Fibroblast of skin of back (primary cell): ENCODE measurements around the gene C19orf81. TPM values are rescaled to one million over a fixed set of nuclear protein-coding genes. Genes with fewer than 3 reads are reported as not detected.
A peak's percentile ranks its signal among the peaks of the same experiment; 100 is the strongest.
"Not testable (repeated sequence)": the region's sequence is repeated elsewhere in the genome, so short reads cannot be mapped to it uniquely, and the experiment has no call there.

Experiments used
- DNase-seq: peaks from one replicate; pipeline ENCODE4 v3.0.0-alpha.2; 2013
- polyA plus RNA-seq, 2 experiments: library from polyadenylated mRNA; unstranded; fragments of 120-200 nt; gene quantifications; one replicate each; pipeline ENCODE4 v1.2.1, GENCODE V29; 2013; ENCODE audit not compliant: insufficient read length in 2 of 2

C19orf81 gene
- polyA plus RNA-seq (2013, experiment 1 of 2; ENCODE audit: insufficient read length): 0.43 TPM
- 0.55 TPM for polyA plus RNA-seq (2013, experiment 2 of 2; ENCODE audit: insufficient read length)

GRCh38 chr19:50649433-50650391, at the start of gene C19orf81:
Gene C19orf81 (plus strand): TSS chr19:50649445. CDS start chr19:50649445, 0 bp downstream.
- DNase-seq: peak; percentile 11

DNA sequence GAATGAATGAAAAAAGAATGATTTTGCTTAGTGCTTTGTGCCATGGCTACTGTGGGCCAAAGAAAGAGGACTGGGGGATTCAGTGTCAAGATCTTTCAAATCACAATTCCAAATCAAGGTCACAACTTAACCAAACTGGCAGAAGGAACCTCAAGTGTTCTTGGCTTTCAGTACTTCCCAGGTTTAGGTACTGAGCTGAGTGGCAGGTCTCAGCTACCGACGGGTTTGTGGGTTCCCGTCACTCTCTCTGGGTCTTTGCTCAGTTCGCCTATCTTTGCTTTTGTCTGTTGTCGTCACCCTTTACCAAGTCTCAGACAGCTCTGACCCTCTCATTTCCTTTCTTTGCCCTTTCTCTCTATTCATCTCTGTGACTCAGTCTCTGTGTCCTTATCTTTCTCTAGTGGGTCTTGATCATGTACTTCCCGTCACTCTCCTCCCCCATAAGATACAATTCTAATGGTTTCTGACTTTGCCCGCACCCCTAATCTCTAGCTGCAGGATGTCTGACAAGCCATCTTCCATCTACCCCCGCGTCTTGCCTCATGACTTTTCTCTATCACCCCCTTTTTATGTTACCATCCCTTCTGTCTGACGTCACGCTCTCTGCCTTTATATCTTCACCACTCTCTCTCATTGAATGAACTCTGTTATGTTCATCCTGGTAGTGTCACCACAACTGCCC, 47.7 kb upstream of the C19orf81 start:
- no peak for DNase-seq

GRCh38 chr19:50602089-50602422, 47.2 kb upstream of the C19orf81 start:
- DNase-seq: no peak

DNA sequence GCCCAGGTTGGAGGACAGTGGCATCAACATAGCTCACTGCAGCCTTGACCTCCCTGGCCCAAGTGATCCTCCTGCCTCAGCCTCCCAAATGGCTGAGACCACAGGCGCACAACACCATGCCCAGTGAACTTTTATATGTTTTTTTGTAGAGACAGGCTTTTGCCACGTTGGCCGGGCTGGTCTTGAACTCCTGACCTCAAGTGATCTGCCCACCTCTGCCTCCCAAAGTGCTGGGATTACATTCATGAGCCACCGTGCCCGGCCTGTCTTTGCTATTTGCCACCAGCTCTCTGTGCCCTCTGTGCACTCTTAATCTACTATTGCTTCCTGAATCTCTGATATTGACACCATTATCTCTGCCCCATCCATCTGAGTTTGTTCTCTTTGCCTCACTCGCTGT, 46.7 kb upstream of the C19orf81 start:
- DNase-seq: no peak

GRCh38 chr19:50602935-50603334, 46.3 kb upstream of the C19orf81 start:
- DNase-seq: no peak

DNA sequence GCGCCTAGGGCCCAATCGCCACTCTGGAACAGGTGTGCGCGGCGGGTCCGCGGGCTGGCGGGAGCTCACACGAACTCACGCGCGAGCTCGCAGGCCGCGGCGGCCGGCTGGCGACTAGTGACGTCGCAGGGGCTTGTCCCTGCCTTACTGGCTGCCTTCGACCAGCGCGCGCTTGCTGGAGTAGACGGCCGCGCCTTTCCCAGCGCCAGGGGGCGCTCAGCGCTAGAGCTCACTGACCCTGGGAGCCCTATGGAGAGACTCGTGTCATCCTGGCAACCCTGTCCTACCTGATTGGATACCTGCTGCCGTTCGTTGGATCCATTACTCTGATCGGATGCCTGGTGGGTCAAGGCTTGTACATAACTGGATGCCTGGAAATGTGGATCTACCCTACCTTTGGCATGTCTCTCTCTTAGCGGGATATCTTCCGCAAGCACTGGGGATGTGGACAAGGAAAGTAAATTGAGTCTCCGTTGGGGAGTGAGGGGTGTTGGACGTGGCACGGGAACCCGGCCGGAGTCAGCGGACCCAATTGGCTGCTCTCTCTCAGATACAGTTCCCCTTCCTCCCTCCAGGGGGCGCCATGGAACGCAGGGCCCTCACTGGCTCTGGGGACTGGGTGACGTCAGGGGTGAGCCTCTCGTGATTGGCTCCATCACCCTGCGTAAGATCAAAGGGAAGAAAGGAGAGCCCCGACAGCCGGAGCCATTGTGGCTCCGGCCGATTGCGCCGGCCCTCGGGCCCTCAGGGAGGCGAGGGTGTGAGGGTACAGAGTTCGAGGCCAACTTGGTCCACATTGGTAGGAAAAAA, 44.8 kb upstream of the C19orf81 start:
- DNase-seq: not testable (repeated sequence)

DNA sequence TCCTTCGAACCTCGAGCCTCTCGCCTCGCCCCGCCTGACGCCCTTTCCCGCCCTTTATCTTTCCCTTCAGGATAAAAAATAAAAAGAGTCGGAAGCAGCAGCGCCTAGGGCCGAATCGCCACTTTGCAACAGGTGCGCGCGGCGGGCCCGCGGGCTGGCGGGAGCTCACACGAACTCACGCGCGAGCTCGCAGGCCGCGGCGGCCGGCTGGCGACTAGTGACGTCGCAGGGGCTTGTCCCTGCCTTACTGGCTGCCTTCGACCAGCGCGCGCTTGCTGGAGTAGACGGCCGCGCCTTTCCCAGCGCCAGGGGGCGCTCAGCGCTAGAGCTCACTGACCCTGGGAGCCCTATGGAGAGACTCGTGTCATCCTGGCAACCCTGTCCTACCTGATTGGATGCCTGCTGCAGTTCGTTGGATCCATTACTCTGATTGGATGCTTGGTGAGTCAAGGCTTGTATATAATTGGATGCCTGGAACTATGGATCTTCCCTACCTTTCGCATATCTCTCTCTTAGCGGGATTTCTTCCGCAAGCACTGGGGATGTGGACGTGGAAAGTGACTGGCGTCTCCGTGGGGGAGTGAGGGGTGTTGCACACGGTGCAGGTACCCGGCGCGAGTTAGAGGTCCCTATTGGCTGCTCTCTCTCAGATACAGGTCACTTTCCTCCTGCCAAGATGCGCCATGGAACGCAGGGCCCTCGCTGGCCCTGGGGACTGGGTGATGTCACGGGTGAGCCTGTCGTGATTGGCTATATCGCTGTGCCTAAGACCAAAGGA, 43.0 kb upstream of the C19orf81 start:
- DNase-seq: not testable (repeated sequence)

DNA sequence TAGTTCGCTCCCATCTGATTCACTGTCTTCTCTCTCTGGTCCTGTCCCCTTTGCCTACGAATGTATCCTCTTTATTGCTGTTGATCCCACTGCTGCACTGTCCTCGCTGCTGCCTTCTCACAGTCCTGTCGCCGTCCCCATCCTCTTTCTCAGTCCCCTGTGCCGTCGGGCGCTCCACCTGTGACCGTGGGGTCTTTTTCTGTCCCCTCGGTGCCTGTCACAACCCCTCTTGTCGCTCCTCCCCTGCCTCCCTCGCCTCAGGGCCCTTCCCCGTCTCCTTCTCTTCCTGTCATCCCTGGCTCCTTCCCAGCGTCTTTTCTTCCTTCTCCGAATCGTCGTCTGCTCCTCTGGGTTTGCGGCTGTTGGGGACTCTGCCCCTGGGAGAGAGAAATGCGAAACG, 41.9 kb upstream of the C19orf81 start:
- no peak for DNase-seq

GRCh38 chr19:50607874-50608785, 41.1 kb upstream of the C19orf81 start:
- peak; percentile 69 for DNase-seq

DNA sequence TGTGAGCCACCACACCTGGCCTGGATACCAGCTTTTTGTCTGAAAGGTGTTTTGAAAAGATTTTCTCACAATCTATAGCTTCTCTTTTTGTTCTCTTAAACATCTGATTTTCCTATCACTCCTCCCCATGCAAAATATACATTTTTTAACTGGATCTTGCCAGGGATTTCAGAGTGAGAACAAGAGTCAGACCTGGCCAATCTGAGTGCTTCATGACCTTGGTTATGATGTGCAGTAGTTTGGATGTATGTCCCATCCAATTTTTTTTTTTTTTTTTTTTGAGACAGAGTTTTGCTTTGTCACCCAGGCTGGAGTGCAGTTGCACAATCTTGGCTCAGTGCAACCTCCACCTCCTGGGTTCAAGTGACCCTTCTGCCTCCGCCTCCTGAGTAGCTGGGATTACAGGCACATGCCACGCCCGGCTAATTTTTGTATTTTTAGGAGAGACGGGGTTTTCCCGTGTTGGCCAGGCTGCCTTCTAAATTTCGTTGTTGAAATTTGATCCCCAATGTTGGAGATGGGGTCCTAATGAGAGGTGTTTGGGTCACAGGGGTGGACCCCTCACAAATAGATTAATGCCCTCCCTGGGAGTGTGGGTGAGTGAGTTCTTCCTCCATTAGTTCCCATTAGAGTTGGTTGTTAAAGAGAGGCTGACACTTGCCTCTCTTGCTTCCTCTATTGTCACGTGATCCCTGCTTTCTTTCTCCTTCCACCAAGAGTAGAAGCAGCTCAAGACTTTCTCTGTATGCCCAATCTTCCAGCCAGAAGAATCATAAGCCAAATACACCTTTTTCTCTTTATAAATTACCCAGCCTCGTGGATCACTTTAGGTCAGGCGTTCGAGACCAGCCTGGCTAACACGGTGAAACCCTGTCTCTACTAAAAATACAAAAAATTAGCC, 36.5 kb upstream of the C19orf81 start:
- not testable (repeated sequence) for DNase-seq

DNA sequence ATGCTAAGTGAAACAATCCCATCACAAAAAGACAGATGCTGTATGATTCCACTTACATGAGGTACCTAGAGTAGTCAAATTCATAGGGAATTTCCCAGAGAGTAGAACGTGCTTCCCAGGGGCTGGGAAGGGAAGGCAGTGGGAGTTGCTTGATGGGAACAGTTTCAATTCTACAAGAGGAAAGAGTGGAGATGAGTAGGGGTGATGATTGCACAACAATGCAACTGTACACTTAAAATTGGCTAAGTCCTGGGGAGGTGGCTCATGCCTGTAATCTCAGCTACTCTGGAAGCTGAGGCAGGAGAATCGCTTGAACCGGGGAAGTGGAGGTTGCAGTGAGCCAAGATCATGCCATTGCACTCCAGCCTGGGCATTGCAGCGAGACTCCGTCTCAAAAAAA, 30.9 kb upstream of the C19orf81 start:
- not testable (repeated sequence) for DNase-seq

DNA sequence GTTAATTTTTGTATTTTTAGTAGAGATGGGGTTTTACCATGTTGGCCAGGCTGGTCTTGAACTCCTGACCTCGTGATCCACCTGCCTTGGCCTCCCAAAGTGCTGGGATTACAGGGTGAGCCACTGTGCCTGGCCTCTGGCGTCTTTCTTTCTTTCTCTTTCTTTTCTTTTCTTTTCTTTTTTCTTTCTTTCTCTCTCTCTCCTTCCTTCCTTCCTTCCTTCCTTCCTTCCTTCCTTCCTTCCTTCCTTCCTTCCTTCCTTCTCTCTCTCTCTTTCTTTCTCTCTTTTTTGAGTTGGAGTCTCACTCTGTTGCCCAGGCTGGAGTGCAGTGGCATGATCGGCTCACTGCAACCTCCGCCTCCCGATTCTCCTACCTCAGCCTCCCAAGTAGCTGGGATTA, 30.1 kb upstream of the C19orf81 start:
- DNase-seq: not testable (repeated sequence)

- DNase-seq: not testable (repeated sequence)
These were observed 28.8 kb upstream of the C19orf81 start for GRCh38 chr19:50620394-50620906.

DNA sequence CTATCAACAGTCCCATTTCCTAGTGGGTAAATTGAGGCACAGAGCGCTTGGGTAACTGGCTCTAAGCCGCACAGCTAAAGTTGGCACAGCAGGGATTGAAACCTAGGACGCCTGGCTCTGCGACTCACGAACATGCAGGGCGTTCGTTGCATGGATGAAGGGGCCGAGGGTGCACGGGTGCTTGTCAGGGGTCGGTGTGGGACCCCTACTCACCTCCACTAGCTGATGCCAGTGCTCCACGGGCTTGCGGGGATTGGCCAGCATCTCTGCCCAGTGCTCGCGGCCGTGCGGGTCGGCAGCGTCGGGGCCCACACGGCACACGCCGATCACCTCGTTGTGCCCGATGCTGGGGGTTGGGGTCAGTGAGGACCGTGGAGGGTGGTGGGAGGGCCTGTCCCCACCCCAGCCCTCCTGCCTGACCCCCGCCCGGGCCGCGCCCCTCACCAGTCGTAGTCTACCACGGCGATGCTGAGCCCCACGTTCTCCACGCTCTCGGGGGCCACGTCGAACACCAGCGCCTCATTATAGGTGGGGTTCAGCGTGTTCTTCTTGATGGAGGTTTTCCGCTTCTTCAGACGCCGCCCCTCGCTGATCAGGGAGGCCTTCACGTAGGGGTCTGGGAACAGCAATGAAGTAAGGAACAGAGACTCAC, 24.2 kb upstream of the C19orf81 start:
- no peak for DNase-seq

GRCh38 chr19:50626011-50626410, 23.2 kb upstream of the C19orf81 start:
- no peak for DNase-seq

DNA sequence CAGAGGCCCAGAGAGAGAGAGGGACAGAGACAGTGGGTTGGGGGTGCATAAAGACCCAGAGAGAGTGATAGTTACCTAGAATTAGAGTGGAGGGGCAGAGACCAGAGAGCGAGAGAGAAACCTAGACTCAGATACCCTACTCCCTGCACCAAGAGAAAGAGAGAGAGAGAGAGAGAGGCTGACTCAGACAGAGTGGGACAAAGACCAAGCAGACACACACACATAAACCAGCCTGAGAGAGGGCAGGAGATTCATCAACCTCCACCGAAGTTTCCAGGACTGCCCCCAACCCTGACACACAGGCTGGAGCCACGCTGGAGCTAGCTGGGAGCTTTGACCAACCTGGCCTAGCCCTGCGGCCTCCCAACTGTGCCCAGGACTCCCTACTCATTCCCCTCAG, 22.4 kb upstream of the C19orf81 start:
- DNase-seq: no peak

DNA sequence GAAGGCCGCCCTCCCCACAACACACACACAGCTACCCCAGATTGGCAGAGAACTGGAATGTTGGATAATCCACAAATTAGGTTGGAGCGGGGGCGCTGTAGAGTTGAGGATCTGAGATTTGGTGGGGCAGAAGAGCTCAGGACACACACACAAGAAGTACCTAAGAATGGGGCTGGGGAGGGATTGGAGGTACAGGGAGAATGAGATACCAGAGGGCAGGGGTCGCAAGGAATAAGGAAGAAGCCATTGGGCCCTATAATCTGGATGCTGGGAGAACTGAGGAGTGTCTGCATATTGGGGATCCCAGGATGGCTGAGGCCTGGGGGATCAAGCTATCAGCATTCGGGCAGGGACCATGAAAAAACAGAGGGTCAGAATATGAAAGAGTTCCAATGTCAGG, 21.1 kb upstream of the C19orf81 start:
- DNase-seq: no peak

DNA sequence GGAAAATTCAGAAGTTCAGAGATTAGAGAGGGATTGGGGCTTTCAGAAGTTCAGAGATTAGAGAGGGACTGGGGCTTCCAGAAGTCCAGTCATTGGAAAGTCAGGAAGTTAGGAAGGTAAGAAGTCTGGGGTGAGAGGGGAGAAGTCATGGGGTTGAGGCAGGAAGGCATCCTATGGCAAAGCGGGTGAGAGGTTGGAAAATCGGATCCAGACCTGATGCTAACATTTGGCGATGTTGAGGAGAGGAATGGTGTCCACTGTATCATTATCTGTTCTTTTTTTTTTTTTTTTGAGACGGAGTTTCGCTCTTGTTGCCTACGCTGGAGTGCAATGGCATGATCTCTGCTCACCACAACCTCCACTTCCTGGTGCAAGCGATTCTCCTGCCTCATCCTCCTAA, 20.7 kb upstream of the C19orf81 start:
- DNase-seq: no peak

DNA sequence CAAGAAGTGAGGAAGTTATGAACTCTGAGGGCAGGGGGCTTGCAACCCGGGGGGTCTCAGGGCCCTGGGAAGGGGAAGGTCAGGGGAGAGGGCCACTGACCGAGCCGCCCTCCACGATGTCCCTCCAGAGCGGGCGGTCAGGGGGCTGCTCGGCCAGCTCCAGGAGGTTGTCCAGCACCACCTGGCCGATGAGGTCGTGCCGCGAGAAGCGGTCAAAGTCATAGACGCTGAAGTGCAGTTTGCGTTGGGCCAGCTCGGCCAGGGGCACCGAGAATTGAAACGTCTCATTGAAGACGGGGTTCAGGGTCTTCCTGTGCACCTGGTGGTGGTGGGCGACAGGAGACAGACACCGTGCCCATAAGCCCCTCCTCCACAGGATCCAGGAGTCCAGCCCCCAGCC, 20.1 kb upstream of the C19orf81 start:
- no peak for DNase-seq
